Activated naive CD4-positive, alpha-beta T cell treated with anti-CD3 and anti-CD28 coated beads for 36 hours (primary cell): Measurements from ENCODE around the gene MYOCOS. TPM values are rescaled to one million over a fixed set of nuclear protein-coding genes. Genes with fewer than 3 reads are reported as not detected.

Source experiments
- CTCF ChIA-PET: fragments of 350-600 bp; sonication (Branson Sonifier 250); formaldehyde crosslinking; loops from one replicate; lab custom pipeline; 2021; ENCODE audit warnings: antibody characterized with exemption; lab: Charles Lee
- DNase-seq: peaks from one replicate; pipeline ENCODE4 v3.0.0-alpha.2; 2020
- H3K27ac Mint-ChIP-seq: one replicate; pipeline ENCODE4 v1.8.0; 2021; ENCODE audit warnings: mild to moderate bottlenecking, mixed read lengths
- H3K27me3 Mint-ChIP-seq: one replicate; pipeline ENCODE4 v1.8.0; 2021; ENCODE audit warnings: low read depth, mixed read lengths
- H3K36me3 Mint-ChIP-seq: one replicate; pipeline ENCODE4 v1.8.0; 2021; ENCODE audit warnings: low read depth, mixed read lengths
- H3K4me1 Mint-ChIP-seq: one replicate; pipeline ENCODE4 v1.8.0; 2021; ENCODE audit warnings: low read depth, mixed read lengths
- H3K4me3 Mint-ChIP-seq: one replicate; pipeline ENCODE4 v1.8.0; 2021; ENCODE audit warnings: mild to moderate bottlenecking, moderate library complexity, mixed read lengths
- H3K9me3 Mint-ChIP-seq: one replicate; pipeline ENCODE4 v1.8.0; 2021; ENCODE audit warnings: mixed read lengths
- intact Hi-C: fragments of 100-400 bp; cut with micrococcal nuclease; formaldehyde crosslinking; loops from one replicate; pipeline ENCODE4 v1.15.1; 2023
- total RNA-seq, 2 experiments: library from RNA; stranded (reverse); gene quantifications; one replicate each; pipeline ENCODE4 v1.2.3, GENCODE V29; 2021

Gene MYOCOS
- total RNA-seq, 2 experiments from 2014 or later = not detected

GRCh38 chr1:171635661-171636060 lies 13.6 kb downstream of the MYOCOS start:
- no peak for DNase-seq
- Mint-ChIP-seq H3K4me1 (no peaks in the 10 kb centered on the region), H3K4me3 (no peak overlapping the region), H3K27me3 (no peaks in the 10 kb centered on the region), H3K27ac (no peak overlapping the region), H3K9me3 (no peaks in the 10 kb centered on the region), H3K36me3 (no peaks in the 10 kb centered on the region)
- CTCF ChIA-PET = interaction anchor here (1.4 kb wide), 1 partner anchor 9 kb away, joined by 6 read pairs; no protein-coding TSS in a partner anchor
- intact Hi-C loops = no loop called here

- Mint-ChIP-seq H3K27me3 (no peaks in the 10 kb centered on the region), H3K9me3 (no peaks in the 10 kb centered on the region), H3K4me3 (no peak overlapping the region), H3K4me1 (no peaks in the 10 kb centered on the region), H3K27ac (no peak overlapping the region), H3K36me3 (no peaks in the 10 kb centered on the region)
- no peak for DNase-seq
- CTCF ChIA-PET = interaction anchor here (1.4 kb wide), 1 partner anchor 9 kb away, joined by 6 read pairs; no protein-coding TSS in a partner anchor
- intact Hi-C loops = no loop called here
Measured at GRCh38 chr1:171636141-171636540, 14.1 kb downstream of the MYOCOS start.

GRCh38 chr1:171637928-171638576 lies 16.0 kb downstream of the MYOCOS start:
- intact Hi-C loops = no loop called here
- Mint-ChIP-seq H3K4me1 (no peaks in the 10 kb centered on the region), H3K36me3 (no peaks in the 10 kb centered on the region), H3K27me3 (no peaks in the 10 kb centered on the region), H3K27ac (no peak overlapping the region), H3K9me3 (no peaks in the 10 kb centered on the region), H3K4me3 (no peak overlapping the region)
- CTCF ChIA-PET = interaction anchor here (1.4 kb wide), 1 partner anchor 17 kb away, joined by 3 read pairs; no protein-coding TSS in a partner anchor
- no peak for DNase-seq

GRCh38 chr1:171640225-171640624 lies 18.2 kb downstream of the MYOCOS start:
- H3K27me3 Mint-ChIP-seq = no peaks in the 10 kb centered on the region
- H3K4me3 Mint-ChIP-seq = no peak overlapping the region
- H3K4me1 Mint-ChIP-seq = peaks cover 4% of the 10 kb centered on the region
- H3K27ac Mint-ChIP-seq = no peak overlapping the region
- CTCF ChIA-PET = no interaction called here
- H3K36me3 Mint-ChIP-seq = no peaks in the 10 kb centered on the region
- intact Hi-C loops = no loop called here
- DNase-seq = no peak
- no peaks in the 10 kb centered on the region for H3K9me3 Mint-ChIP-seq

- Mint-ChIP-seq H3K27me3 (no peaks in the 10 kb centered on the region), H3K36me3 (no peaks in the 10 kb centered on the region), H3K27ac (no peak overlapping the region), H3K4me1 (peaks cover 4% of the 10 kb centered on the region), H3K9me3 (no peaks in the 10 kb centered on the region), H3K4me3 (no peak overlapping the region)
- CTCF ChIA-PET = no interaction called here
- intact Hi-C loops = no loop called here
- DNase-seq = no peak
Measured at GRCh38 chr1:171641076-171641864, 19.2 kb downstream of the MYOCOS start.

- CTCF ChIA-PET = interaction anchor here (0.8 kb wide), 2 partner anchors 99 to 893 kb away, joined by 3 to 4 read pairs; no protein-coding TSS in a partner anchor
- intact Hi-C loops = no loop called here
- Mint-ChIP-seq H3K9me3 (no peaks in the 10 kb centered on the region), H3K27ac (no peak overlapping the region), H3K27me3 (no peaks in the 10 kb centered on the region), H3K4me3 (no peak overlapping the region), H3K4me1 (peaks cover 4% of the 10 kb centered on the region), H3K36me3 (no peaks in the 10 kb centered on the region)
- no peak for DNase-seq
Measured at GRCh38 chr1:171642197-171642596, 20.2 kb downstream of the MYOCOS start.

GRCh38 chr1:171643156-171643555 lies 21.1 kb downstream of the MYOCOS start:
- CTCF ChIA-PET = interaction anchor here (0.6 to 3.8 kb wide), 4 partner anchors 11 to 1424 kb away, joined by 3 to 33 read pairs (median 4); no protein-coding TSS in a partner anchor
- H3K36me3 Mint-ChIP-seq = no peaks in the 10 kb centered on the region
- intact Hi-C loops = no loop called here
- H3K4me1 Mint-ChIP-seq = peaks cover 4% of the 10 kb centered on the region
- no peaks in the 10 kb centered on the region for H3K27me3 Mint-ChIP-seq
- H3K4me3 Mint-ChIP-seq = no peak overlapping the region
- no peak overlapping the region for H3K27ac Mint-ChIP-seq
- H3K9me3 Mint-ChIP-seq = no peaks in the 10 kb centered on the region
- no peak for DNase-seq

GRCh38 chr1:171644805-171645483 lies 22.9 kb downstream of the MYOCOS start:
- CTCF ChIA-PET = interaction anchor here (0.6 to 3.8 kb wide), 42 partner anchors 8 to 875 kb away, joined by 3 to 41 read pairs (median 4); partner anchors contain the start of gene VAMP4
- DNase-seq = peak; percentile 87

GRCh38 chr1:171645553-171646248 lies 23.7 kb downstream of the MYOCOS start:
- Mint-ChIP-seq H3K4me1 (peaks cover 4% of the 10 kb centered on the region), H3K4me3 (no peak overlapping the region), H3K36me3 (no peaks in the 10 kb centered on the region), H3K27me3 (no peaks in the 10 kb centered on the region), H3K27ac (no peak overlapping the region), H3K9me3 (no peaks in the 10 kb centered on the region)
- intact Hi-C loops = loop anchor here (1.0 to 5.0 kb wide), 6 partner anchors 96 to 782 kb away; partner anchors contain the start of genes DNM3 and PRRC2C
- DNase-seq = no peak
- CTCF ChIA-PET = interaction anchor here (0.9 to 3.8 kb wide), 26 partner anchors 9 to 342 kb away, joined by 3 to 41 read pairs (median 4); partner anchors contain the start of genes FMO4 and VAMP4

More at GRCh38 chr1:171644805-171645483, 22.9 kb downstream of the MYOCOS start:
- no peaks in the 10 kb centered on the region for H3K9me3 Mint-ChIP-seq
- intact Hi-C loops = loop anchor here (1.0 to 5.0 kb wide), 6 partner anchors 96 to 782 kb away; partner anchors contain the start of genes DNM3 and PRRC2C
- H3K27me3 Mint-ChIP-seq = no peaks in the 10 kb centered on the region
- peaks cover 4% of the 10 kb centered on the region for H3K4me1 Mint-ChIP-seq
- no peaks in the 10 kb centered on the region for H3K36me3 Mint-ChIP-seq
- H3K27ac Mint-ChIP-seq = no peak overlapping the region
- no peak overlapping the region for H3K4me3 Mint-ChIP-seq

- no peak overlapping the region for H3K4me3 Mint-ChIP-seq
- no peaks in the 10 kb centered on the region for H3K27me3 Mint-ChIP-seq
- DNase-seq = no peak
- no peaks in the 10 kb centered on the region for H3K36me3 Mint-ChIP-seq
- intact Hi-C loops = loop anchor here (5.0 kb wide), 2 partner anchors 196 to 781 kb away; partner anchors contain the start of gene DNM3
- CTCF ChIA-PET = interaction anchor here (0.5 to 3.8 kb wide), 11 partner anchors 9 to 339 kb away, joined by 3 to 41 read pairs (median 4); partner anchors contain the start of gene FMO4
- H3K27ac Mint-ChIP-seq = no peak overlapping the region
- peaks cover 4% of the 10 kb centered on the region for H3K4me1 Mint-ChIP-seq
- no peaks in the 10 kb centered on the region for H3K9me3 Mint-ChIP-seq
Measured at GRCh38 chr1:171646249-171646560, 24.2 kb downstream of the MYOCOS start.

GRCh38 chr1:171652234-171652822 lies 30.3 kb downstream of the MYOCOS start, which contains the start of gene MYOC:
MYOC (minus strand) TSS chr1:171652688; CDS start chr1:171652611, 77 bp downstream.
- CTCF ChIA-PET = interaction anchor here (0.6 kb wide), 1 partner anchor 190 kb away, joined by 3 read pairs; no protein-coding TSS in a partner anchor
- Mint-ChIP-seq H3K36me3 (no peaks in the 10 kb centered on the region), H3K27me3 (peaks cover 5% of the 10 kb centered on the region), H3K27ac (no peak within 1 kb of the TSS), H3K4me3 (no peak within 1 kb of the TSS), H3K9me3 (no peaks in the 10 kb centered on the region), H3K4me1 (peaks cover 11% of the 10 kb centered on the region)
- intact Hi-C loops = loop anchor here (10.0 kb wide), 1 partner anchor 742 kb away; no protein-coding TSS in a partner anchor
- DNase-seq = no peak
